H1 (cell line): ENCODE measurements around the gene OR10J4. TPM values are rescaled to one million over a fixed set of nuclear protein-coding genes. Genes with fewer than 3 reads are reported as not detected.

Experiments used
- CTCF ChIA-PET: fragments of 300-600 bp; sonication (Branson Sonifier 250); formaldehyde crosslinking; loops from one replicate; lab custom pipeline; 2021; ENCODE audit not compliant: partially characterized antibody; lab: Charles Lee
- POLR2A ChIA-PET: fragments of 300-600 bp; sonication (Branson Sonifier 250); formaldehyde crosslinking; loops from one replicate; lab custom pipeline; 2021; ENCODE audit warnings: inconsistent platforms; ENCODE audit not compliant: partially characterized antibody; lab: Charles Lee
- DNase-seq, 2 experiments: peaks; one replicate each; pipeline versions ENCODE4 v3.0.0 to v3.0.0-alpha.2; 2010 to 2022; ENCODE audit warnings: low spot score in 2 of 2, low read depth in 1 of 2, mixed read lengths in 1 of 2
- FAIRE-seq: peaks from 2 replicates; lab custom pipeline; 2011; peaks lifted over from hg19 to GRCh38; lab: Jason Lieb, UNC
- H2AFZ ChIP-seq: 2 replicates; pipeline ENCODE4 v1.8.1; 2012; ENCODE audit warnings: low read length, inconsistent platforms
- H2AK5ac ChIP-seq: 2 replicates; pipeline ENCODE4 v1.6.1; 2013; ENCODE audit warnings: low read depth, low read length
- H2BK120ac ChIP-seq: replicated peaks from 2 replicates; pipeline ENCODE3; 2013; ENCODE audit warnings: low read depth, low read length, inconsistent platforms
- H2BK12ac ChIP-seq: 2 replicates; pipeline ENCODE4 v1.6.1; 2013; ENCODE audit warnings: low read depth, low read length
- H2BK15ac ChIP-seq: 2 replicates; pipeline ENCODE4 v1.6.1; 2013; ENCODE audit warnings: low read length
- H2BK20ac ChIP-seq: 2 replicates; pipeline ENCODE4 v1.6.1; 2013; ENCODE audit warnings: low read length
- H2BK5ac ChIP-seq: 2 replicates; pipeline ENCODE4 v1.6.1; 2013; ENCODE audit warnings: low read depth, low read length
- H3K14ac ChIP-seq: 2 replicates; pipeline ENCODE4 v1.6.1; 2013; ENCODE audit warnings: inconsistent platforms; ENCODE audit not compliant: insufficient read length
- H3K18ac ChIP-seq: 2 replicates; pipeline ENCODE4 v1.6.1; 2013; ENCODE audit warnings: low read length; ENCODE audit errors: extremely low read depth
- H3K23ac ChIP-seq: 2 replicates; pipeline ENCODE4 v1.6.1; 2013; ENCODE audit warnings: inconsistent platforms; ENCODE audit not compliant: insufficient read length
- H3K23me2 ChIP-seq: 2 replicates; pipeline ENCODE4 v1.6.1; 2013; ENCODE audit warnings: low read depth, low read length
- H3K27ac ChIP-seq: 2 replicates; pipeline ENCODE4 v1.6.1; 2011; ENCODE audit warnings: low read depth, low read length, inconsistent platforms
- H3K27me3 ChIP-seq, 4 experiments: replicated peaks in 1 of 4; 1 replicate in 1 of 4; 2 replicates in 3 of 4; pipeline versions ENCODE4 v1.6.1 to v1.8.1; 2011 to 2013; ENCODE audit warnings: low read length in 3 of 4, mild to moderate bottlenecking in 3 of 4, inconsistent platforms in 2 of 4, mixed read lengths in 2 of 4, moderate library complexity in 1 of 4; ENCODE audit not compliant: control insufficient read depth in 3 of 4, insufficient read depth in 3 of 4; ENCODE audit errors: extremely low read depth in 1 of 4
- H3K36me3 ChIP-seq, 4 experiments: 2 replicates each; pipeline versions ENCODE4 v1.6.1 to v1.8.1; 2011 to 2013; ENCODE audit warnings: mild to moderate bottlenecking in 4 of 4, low read length in 3 of 4, moderate library complexity in 2 of 4, control low read depth in 1 of 4, inconsistent platforms in 1 of 4; ENCODE audit not compliant: insufficient read depth in 4 of 4, control insufficient read depth in 2 of 4
- H3K4ac ChIP-seq: replicated peaks from 2 replicates; pipeline ENCODE3; 2013; ENCODE audit warnings: low read length, low read depth, mixed read lengths, inconsistent platforms; ENCODE audit not compliant: insufficient read length
- H3K4me1 ChIP-seq, 4 experiments: replicated peaks in 1 of 4; 1 replicate in 1 of 4; 2 replicates in 3 of 4; pipeline versions ENCODE4 v1.6.1 to v1.8.1; 2011 to 2013; ENCODE audit warnings: low read length in 3 of 4, inconsistent platforms in 2 of 4, mixed read lengths in 1 of 4; ENCODE audit not compliant: insufficient read depth in 4 of 4, control insufficient read depth in 3 of 4
- H3K4me2 ChIP-seq, 2 experiments: 2 replicates each; pipeline versions ENCODE4 v1.6.1 to v1.8.1; 2011 to 2013; ENCODE audit warnings: low read depth in 2 of 2, low read length in 2 of 2, control low read depth in 1 of 2, inconsistent platforms in 1 of 2, mild to moderate bottlenecking in 1 of 2; ENCODE audit not compliant: insufficient read depth in 1 of 2
- H3K4me3 ChIP-seq, 4 experiments: fragments of 200-600, 300-600 bp in 1 of 4; sonication (generic), shearing (Covaris generic), sonication (Bioruptor Twin) in 1 of 4; 2 replicates each; pipeline versions ENCODE4 v1.5.1 to v1.8.1; 2011 to 2016; ENCODE audit warnings: low read length in 4 of 4, low read depth in 3 of 4, control low read depth in 2 of 4, inconsistent platforms in 2 of 4, mild to moderate bottlenecking in 2 of 4, mixed read lengths in 1 of 4, moderate library complexity in 1 of 4; ENCODE audit not compliant: insufficient read depth in 2 of 4; ENCODE audit errors: extremely low read depth in 1 of 4
- H3K56ac ChIP-seq: replicated peaks from 2 replicates; pipeline ENCODE3; 2013; ENCODE audit warnings: low read depth, mild to moderate bottlenecking, mixed read lengths, low read length, inconsistent platforms; ENCODE audit not compliant: insufficient read length
- H3K79me1 ChIP-seq: 2 replicates; pipeline ENCODE4 v1.6.1; 2013; ENCODE audit warnings: low read depth, low read length, control low read depth
- H3K79me2 ChIP-seq, 2 experiments: 2 replicates each; pipeline versions ENCODE4 v1.6.1 to v1.8.1; 2012 to 2013; ENCODE audit warnings: low read length in 2 of 2, mild to moderate bottlenecking in 2 of 2, inconsistent platforms in 1 of 2; ENCODE audit not compliant: insufficient read depth in 2 of 2, control insufficient read depth in 1 of 2
- H3K9ac ChIP-seq, 4 experiments: replicated peaks in 1 of 4; 1 replicate in 1 of 4; 2 replicates in 3 of 4; pipeline versions ENCODE4 v1.6.1 to v1.8.1; 2011 to 2013; ENCODE audit warnings: low read depth in 3 of 4, low read length in 3 of 4, control low read depth in 2 of 4, mild to moderate bottlenecking in 2 of 4, moderate library complexity in 2 of 4, inconsistent platforms in 1 of 4; ENCODE audit errors: extremely low read depth in 1 of 4
- H3K9me3 ChIP-seq, 2 experiments: 2 replicates each; pipeline versions ENCODE4 v1.6.1 to v1.8.1; 2012 to 2013; ENCODE audit warnings: mild to moderate bottlenecking in 2 of 2, moderate library complexity in 2 of 2, control low read depth in 1 of 2, inconsistent platforms in 1 of 2, low read depth in 1 of 2, low read length in 1 of 2, mixed read lengths in 1 of 2; ENCODE audit not compliant: insufficient read depth in 2 of 2
- H4K20me1 ChIP-seq, 2 experiments: replicated peaks in 1 of 2; 2 replicates each; pipeline versions ENCODE3 to v1.8.1; 2011 to 2013; ENCODE audit warnings: inconsistent platforms in 2 of 2, low read length in 2 of 2, mild to moderate bottlenecking in 1 of 2; ENCODE audit not compliant: insufficient read depth in 2 of 2, control insufficient read depth in 1 of 2
- H4K5ac ChIP-seq: 2 replicates; pipeline ENCODE4 v1.6.1; 2013; ENCODE audit warnings: low read length, low read depth, mixed read lengths, inconsistent platforms; ENCODE audit not compliant: insufficient read length
- H4K8ac ChIP-seq: 2 replicates; pipeline ENCODE4 v1.8.0; 2013; ENCODE audit warnings: mild to moderate bottlenecking, moderate library complexity, low read length, inconsistent platforms; ENCODE audit not compliant: insufficient read depth; ENCODE audit errors: extremely low read depth
- H4K91ac ChIP-seq: replicated peaks from 2 replicates; pipeline ENCODE3; 2013; ENCODE audit warnings: low read length, mixed read lengths, inconsistent platforms; ENCODE audit not compliant: insufficient read length
- CHD2 ChIP-seq: IDR thresholded peaks from 2 replicates; pipeline ENCODE4 v1.6.1; 2012; ENCODE audit warnings: low read length, improper control_type of control experiment
- GTF2F1 ChIP-seq: IDR thresholded peaks from 2 replicates; pipeline ENCODE4 v1.6.1; 2012; ENCODE audit warnings: low read depth, low read length, improper control_type of control experiment, borderline replicate concordance
- JUND ChIP-seq: IDR thresholded peaks from 2 replicates; pipeline ENCODE4 v1.6.1; 2011; ENCODE audit warnings: mild to moderate bottlenecking, improper control_type of control experiment, low read length
- MAFK ChIP-seq: IDR thresholded peaks from 2 replicates; pipeline ENCODE4 v1.6.1; 2012; ENCODE audit warnings: low read depth, mild to moderate bottlenecking, improper control_type of control experiment, low read length
- POU5F1 ChIP-seq: IDR thresholded peaks from 2 replicates; pipeline ENCODE4 v1.6.1; 2011; ENCODE audit warnings: low read depth, mild to moderate bottlenecking, low read length, moderate library complexity
- RAD21 ChIP-seq, 2 experiments: IDR thresholded peaks in 1 of 2; conservative IDR thresholded peaks in 1 of 2; 2 replicates each; pipeline ENCODE4 v1.6.1; 2011; ENCODE audit warnings: low read depth in 2 of 2, low read length in 2 of 2, improper control_type of control experiment in 1 of 2, inconsistent platforms in 1 of 2, mild to moderate bottlenecking in 1 of 2, moderate library complexity in 1 of 2
- TCF12 ChIP-seq: IDR thresholded peaks from 2 replicates; pipeline ENCODE4 v1.6.1; 2011; ENCODE audit warnings: low read depth, mild to moderate bottlenecking, low read length
- WGBS, 2 experiments: shearing (Covaris generic) in 1 of 2; methylation state at CpG; one replicate each; pipeline versions ENCODE4 v1.1.6 to v1.1.7; 2013 to 2015; ENCODE audit warnings: low lambda C conversion rate in 2 of 2, mixed read lengths in 2 of 2, inconsistent platforms in 1 of 2, low coverage in 1 of 2, missing lambda C conversion rate in 1 of 2; ENCODE audit not compliant: insufficient replicate concordance in 2 of 2, insufficient coverage in 1 of 2, insufficient read length in 1 of 2; ENCODE audit errors: extremely low coverage in 1 of 2, missing lambda C conversion rate in 1 of 2; 5-methylcytosine and 5-hydroxymethylcytosine counted together
- polyA plus RNA-seq, 7 experiments: library from polyadenylated mRNA; depleted of rRNA in 3 of 7; stranded (reverse) in 5 of 7; unstranded in 2 of 7; fragments of >200 nt in 5 of 7; fragments of 200-250 nt in 2 of 7; gene quantifications; 1 replicate in 5 of 7; 2 replicates in 1 of 7; 4 replicates in 1 of 7; pipeline versions ENCODE4 v1.2.1 to v1.2.3, GENCODE V29; 2011 to 2013; ENCODE audit warnings: missing spikeins in 2 of 7, mixed read lengths in 2 of 7
- total RNA-seq: library from RNA; stranded (reverse); fragmentation: NEBNext Ultra II Directional; extraction: Animal tissue kit (Norgen Biotek cat#: 25700); gene quantifications from 2 replicates; pipeline ENCODE4 v1.2.1, GENCODE V29; 2021
- TF ChIP-seq, protein P1 (sequence below), 3 experiments: IDR thresholded peaks; 1 replicate in 2 of 3; 2 replicates in 1 of 3; pipeline versions ENCODE4 v1.5.1 to v1.6.1; 2011; ENCODE audit warnings: low read length in 3 of 3, mild to moderate bottlenecking in 3 of 3, inconsistent platforms in 2 of 3, low read depth in 1 of 3, moderate library complexity in 1 of 3; ENCODE audit not compliant: insufficient read depth in 1 of 3; ENCODE audit errors: control extremely low read depth in 1 of 3

Gene OR10J4
- total and polyA plus RNA-seq, 2 of the 8 experiments (the other 6 are each of a cell fraction or from before 2014, with no cell fraction given): not detected

GRCh38 chr1:159468321-159468720 is 36.3 kb downstream of the OR10J4 start:
- H2BK20ac ChIP-seq: no peak overlapping the region
- POLR2A ChIA-PET: no interaction called here
- TF ChIP-seq CHD2 (no peak), RAD21 (IDR thresholded peaks at IDR 0.05 in 1 of 2, conservative IDR thresholded peaks at IDR 0.05 in 1 of 2; ENCODE audit: low read depth in 2 of 2, low read length in 2 of 2) (no peak), TCF12 (no peak), MAFK (no peak), POU5F1 (no peak), JUND (no peak), GTF2F1 (no peak)
- TF ChIP-seq, protein P1, sequence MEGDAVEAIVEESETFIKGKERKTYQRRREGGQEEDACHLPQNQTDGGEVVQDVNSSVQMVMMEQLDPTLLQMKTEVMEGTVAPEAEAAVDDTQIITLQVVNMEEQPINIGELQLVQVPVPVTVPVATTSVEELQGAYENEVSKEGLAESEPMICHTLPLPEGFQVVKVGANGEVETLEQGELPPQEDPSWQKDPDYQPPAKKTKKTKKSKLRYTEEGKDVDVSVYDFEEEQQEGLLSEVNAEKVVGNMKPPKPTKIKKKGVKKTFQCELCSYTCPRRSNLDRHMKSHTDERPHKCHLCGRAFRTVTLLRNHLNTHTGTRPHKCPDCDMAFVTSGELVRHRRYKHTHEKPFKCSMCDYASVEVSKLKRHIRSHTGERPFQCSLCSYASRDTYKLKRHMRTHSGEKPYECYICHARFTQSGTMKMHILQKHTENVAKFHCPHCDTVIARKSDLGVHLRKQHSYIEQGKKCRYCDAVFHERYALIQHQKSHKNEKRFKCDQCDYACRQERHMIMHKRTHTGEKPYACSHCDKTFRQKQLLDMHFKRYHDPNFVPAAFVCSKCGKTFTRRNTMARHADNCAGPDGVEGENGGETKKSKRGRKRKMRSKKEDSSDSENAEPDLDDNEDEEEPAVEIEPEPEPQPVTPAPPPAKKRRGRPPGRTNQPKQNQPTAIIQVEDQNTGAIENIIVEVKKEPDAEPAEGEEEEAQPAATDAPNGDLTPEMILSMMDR (IDR thresholded peaks at IDR 0.05; ENCODE audit: control extremely low read depth in 1 of 3, insufficient read depth in 1 of 3, low read depth in 1 of 3, low read length in 3 of 3): no peak

More at GRCh38 chr1:159468321-159468720, 36.3 kb downstream of the OR10J4 start:
- Histone ChIP-seq H4K8ac (no peak overlapping the region), H3K36me3 (no peaks in the 10 kb centered on the region; a peak in 1 of 8 replicates), H4K91ac (no peak overlapping the region), H2BK120ac (no peak overlapping the region), H4K20me1 (no peaks in the 10 kb centered on the region), H4K5ac (no peak overlapping the region), H2BK5ac (no peak overlapping the region), H3K4me2 (no peak overlapping the region), H3K14ac (no peak overlapping the region), H3K9me3 (peaks cover 56 to 58% of the 10 kb centered on the region in 2 experiments), H2BK12ac (no peak overlapping the region), H3K18ac (no peak overlapping the region), H3K9ac (no peak overlapping the region), H3K23ac (no peak overlapping the region), H3K4me1 (no peaks in the 10 kb centered on the region), H2BK15ac (no peak overlapping the region), H2AK5ac (no peak overlapping the region), H3K23me2 (no peaks in the 10 kb centered on the region), H3K27ac (no peak overlapping the region), H3K79me1 (no peaks in the 10 kb centered on the region), H2AFZ (no peak overlapping the region), H3K56ac (no peak overlapping the region), H3K79me2 (no peaks in the 10 kb centered on the region), H3K4ac (no peak overlapping the region), H3K4me3 (no peak overlapping the region), H3K27me3 (no peaks in the 10 kb centered on the region)
- WGBS, 2 experiments: 71% methylated on average over 2 of the region's 2 CpGs; no CpG with 5 or more reads in 1 of the 2 experiments
- FAIRE-seq: no peak
- no peak for DNase-seq
- CTCF ChIA-PET: interaction anchor here (1.2 kb wide), 1 partner anchor 22 kb away, joined by 4 read pairs; no protein-coding TSS in a partner anchor
